ENCODE data around the gene KAT6B. TPM values are rescaled to one million over a fixed set of nuclear protein-coding genes. Genes with fewer than 3 reads are reported as not detected.

Gene KAT6B
- total RNA-seq, 4 donors from 2014 or later, result 50.0 to 75.8 (median 57.5) TPM

GRCh38 chr10:75058161-75058560 lies 231.8 kb downstream of the KAT6B start:
- Histone ChIP-seq H3K4me3 (no peak overlapping the region), H3K27me3 (no peaks in the 10 kb centered on the region), H3K36me3 (no peaks in the 10 kb centered on the region), H3K9me3 (no peaks in the 10 kb centered on the region), H3K4me1 (peaks cover 0 to 23% (median 9%) of the 10 kb centered on the region in 4 donors), H3K27ac (replicated peaks in 1 of 4) (no peak overlapping the region)
- WGBS, result 62% methylated on average over 8 of the region's 10 CpGs
- no peak for DNase-seq (ENCODE audit: extremely low spot score)
- intact Hi-C loops (cut with DNase I), result no loop called here
- TF ChIP-seq EP300 (IDR thresholded peaks at IDR 0.05) (no peak), POLR2AphosphoS5 (IDR thresholded peaks at IDR 0.05) (no peak), POLR2A (IDR thresholded peaks at IDR 0.05; ENCODE audit: low read depth) (no peak), CTCF (IDR thresholded peaks at IDR 0.05) (no peak)

GRCh38 chr10:75061709-75062505 lies 235.5 kb downstream of the KAT6B start:
- intact Hi-C loops (cut with DNase I), result no loop called here
- Histone ChIP-seq H3K27ac (replicated peaks in 1 of 4) (peak overlapping the region in 2 of 4 donors; percentile 11 to 29), H3K36me3 (no peaks in the 10 kb centered on the region), H3K9me3 (no peaks in the 10 kb centered on the region), H3K4me1 (peaks cover 0 to 33% (median 16%) of the 10 kb centered on the region in 4 donors), H3K4me3 (no peak overlapping the region), H3K27me3 (no peaks in the 10 kb centered on the region)
- TF ChIP-seq EP300 (IDR thresholded peaks at IDR 0.05), result no peak
- TF ChIP-seq POLR2AphosphoS5 (IDR thresholded peaks at IDR 0.05), result no peak
- no peak for TF ChIP-seq POLR2A (IDR thresholded peaks at IDR 0.05; ENCODE audit: low read depth)
- no peak for TF ChIP-seq CTCF (IDR thresholded peaks at IDR 0.05)
- WGBS, result 85% methylated on average over 15 of the region's 15 CpGs
- DNase-seq (ENCODE audit: extremely low spot score), result no peak

- peak overlapping the region in 2 of 4 donors; percentile 11 to 29 for H3K27ac ChIP-seq (replicated peaks in 1 of 4)
- no peak overlapping the region for H3K4me3 ChIP-seq
- no peaks in the 10 kb centered on the region for H3K9me3 ChIP-seq
- TF ChIP-seq POLR2A (IDR thresholded peaks at IDR 0.05; ENCODE audit: low read depth) (no peak), POLR2AphosphoS5 (IDR thresholded peaks at IDR 0.05) (peak in 1 of 2 donors; percentile 5)
- 42% methylated on average over 10 of the region's 10 CpGs for WGBS
- no peak for DNase-seq (ENCODE audit: extremely low spot score)
- no peaks in the 10 kb centered on the region for H3K36me3 ChIP-seq
- intact Hi-C loops (cut with DNase I), result no loop called here
- peaks cover 0 to 33% (median 16%) of the 10 kb centered on the region in 4 donors for H3K4me1 ChIP-seq
- H3K27me3 ChIP-seq, result no peaks in the 10 kb centered on the region
These were observed 236.3 kb downstream of the KAT6B start for GRCh38 chr10:75062506-75063299.

GRCh38 chr10:75063461-75064230 lies 237.2 kb downstream of the KAT6B start:
- H3K36me3 ChIP-seq, result no peaks in the 10 kb centered on the region
- intact Hi-C loops (cut with DNase I), result no loop called here
- no peak for DNase-seq (ENCODE audit: extremely low spot score)
- 90% methylated on average over 8 of the region's 8 CpGs for WGBS
- no peak overlapping the region for H3K4me3 ChIP-seq
- H3K27me3 ChIP-seq, result no peaks in the 10 kb centered on the region
- no peak overlapping the region for H3K27ac ChIP-seq (replicated peaks in 1 of 4)
- TF ChIP-seq POLR2AphosphoS5 (IDR thresholded peaks at IDR 0.05) (no peak), CTCF (IDR thresholded peaks at IDR 0.05) (no peak), POLR2A (IDR thresholded peaks at IDR 0.05; ENCODE audit: low read depth) (no peak), EP300 (IDR thresholded peaks at IDR 0.05) (no peak)
- H3K9me3 ChIP-seq, result no peaks in the 10 kb centered on the region
- peaks cover 0 to 24% (median 12%) of the 10 kb centered on the region in 4 donors for H3K4me1 ChIP-seq
